Skin epidermis (tissue), 12 donors: ENCODE measurements around the gene HAND2.
A peak's percentile ranks its signal among the peaks of the same experiment; 100 is the strongest.

ENCODE experiments used
- H3K27ac ChIP-seq, 21 experiments: fragments of 200-600 bp; sonication (generic) in 11 of 21; one replicate each; pipeline ENCODE4 v1.5.0; 2020; ENCODE audit warnings: mild to moderate bottlenecking in 3 of 21, inconsistent platforms in 2 of 21, moderate library complexity in 2 of 21
- H3K4me3 ChIP-seq, 7 experiments: fragments of 200-600 bp; sonication (generic) in 2 of 7; one replicate each; pipeline ENCODE4 v1.5.0; 2020; ENCODE audit warnings: inconsistent platforms in 2 of 7, mild to moderate bottlenecking in 2 of 7, moderate library complexity in 1 of 7

HAND2 gene

DNA sequence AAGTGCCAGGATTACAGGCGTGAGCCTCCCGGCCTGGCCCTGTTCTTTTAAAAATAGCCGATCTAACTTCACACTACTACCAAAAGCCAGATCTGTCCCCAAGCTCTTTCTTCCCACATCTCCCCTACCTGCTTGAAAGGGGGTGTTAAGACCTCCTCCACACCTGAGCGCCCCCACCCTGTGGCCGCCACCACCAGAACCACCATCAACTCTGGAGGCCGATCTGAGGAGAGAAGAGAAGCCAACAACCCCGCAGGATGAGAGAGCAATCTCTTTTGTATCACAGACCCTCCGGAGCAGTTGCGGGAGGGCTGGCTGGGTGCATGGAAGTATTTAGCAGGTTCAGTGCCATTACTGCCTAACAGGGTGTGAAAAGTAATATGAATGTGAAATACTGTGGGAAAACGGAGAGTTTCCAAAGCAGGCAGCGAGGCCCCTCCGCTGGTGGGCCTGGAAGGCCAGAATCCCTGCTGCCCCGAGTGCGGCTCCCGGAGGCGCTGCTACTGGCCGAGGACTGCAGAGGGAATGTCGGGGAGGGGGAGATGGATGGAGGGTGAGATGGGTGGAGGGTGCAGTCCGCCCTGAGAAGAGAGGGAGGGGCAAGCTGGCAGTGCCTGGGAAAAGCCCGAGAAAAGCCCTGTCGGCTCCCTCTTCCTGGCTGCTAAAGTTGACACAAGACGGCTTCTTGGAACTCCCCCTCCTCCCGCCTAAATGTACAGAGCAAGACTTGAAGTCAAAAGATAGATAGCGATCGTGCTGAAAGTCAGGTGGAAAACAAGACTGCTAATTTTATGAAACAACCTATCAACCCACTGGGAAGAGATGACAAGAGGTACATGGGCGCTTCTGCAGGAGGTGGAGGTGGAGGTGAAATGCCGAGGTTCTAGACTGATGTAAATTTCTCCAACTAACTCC is 22.3 kb downstream of the HAND2 start:
- no peak overlapping the region for H3K27ac ChIP-seq
- no peak overlapping the region for H3K4me3 ChIP-seq

DNA sequence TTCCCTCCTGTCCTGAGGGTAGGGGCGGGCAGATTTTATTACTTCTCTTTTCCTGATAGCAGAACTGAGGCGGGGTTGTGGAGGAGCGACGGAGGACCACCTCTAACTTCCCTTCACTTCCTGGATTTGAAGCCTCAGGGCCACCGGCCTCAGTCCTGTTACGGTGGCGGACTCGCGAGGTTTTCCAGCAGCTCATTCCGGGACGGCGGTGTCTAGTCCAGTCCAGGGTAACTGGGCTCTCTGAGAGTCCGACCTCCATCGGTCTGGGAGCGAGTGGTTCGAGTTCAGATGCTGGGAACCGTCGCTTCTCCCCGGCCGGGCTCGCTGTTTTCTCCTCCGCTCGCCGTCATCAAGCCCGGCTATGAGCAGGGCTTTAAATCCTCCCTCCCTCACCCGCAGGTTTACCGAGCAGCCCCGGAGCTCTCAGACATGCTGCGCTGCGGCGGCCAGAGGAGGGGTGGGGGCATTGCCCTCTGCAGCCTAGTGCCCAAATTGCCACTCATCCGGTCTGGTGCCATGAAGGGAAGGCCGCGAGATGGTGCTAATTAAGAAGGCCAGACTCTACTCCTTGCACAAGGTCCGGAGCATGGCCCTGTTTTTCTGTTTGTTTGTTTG is 23.3 kb downstream of the HAND2 start:
- peak overlapping the region in 1 of 7 experiments; percentile 12 for H3K4me3 ChIP-seq

DNA sequence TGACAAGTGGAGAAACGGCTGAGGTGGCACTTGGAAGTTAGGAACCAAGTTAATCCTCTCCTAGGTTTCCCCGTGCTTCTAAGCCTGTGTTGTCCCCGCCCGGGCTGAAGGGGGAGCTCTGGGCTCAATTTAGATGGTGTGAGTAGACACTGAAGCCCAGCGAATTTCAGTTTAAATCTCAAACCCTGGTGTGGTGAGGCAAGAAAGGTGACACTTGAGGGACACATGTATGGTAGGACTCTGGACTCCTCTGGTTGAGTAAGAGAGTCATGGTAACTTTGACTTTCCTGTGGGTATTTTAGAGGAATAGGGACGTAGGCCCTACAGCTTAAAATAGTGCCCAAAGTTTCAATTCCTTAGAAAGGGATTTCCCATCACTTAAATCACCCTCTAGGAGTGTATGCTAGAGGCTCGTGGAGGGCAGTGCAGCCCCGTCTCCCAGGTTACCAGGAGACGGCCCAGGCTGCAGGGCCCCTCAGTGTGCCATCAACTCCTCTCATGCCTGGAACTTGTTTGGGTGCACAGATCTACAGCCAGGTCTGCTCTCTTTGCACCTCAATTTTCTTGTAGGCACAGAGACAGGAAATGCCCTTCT is 24.0 kb downstream of the HAND2 start:
- H3K27ac ChIP-seq, result no peak overlapping the region
- no peak overlapping the region for H3K4me3 ChIP-seq

More for the DNA sequence above, 23.3 kb downstream of the HAND2 start:
- no peak overlapping the region for H3K27ac ChIP-seq

DNA sequence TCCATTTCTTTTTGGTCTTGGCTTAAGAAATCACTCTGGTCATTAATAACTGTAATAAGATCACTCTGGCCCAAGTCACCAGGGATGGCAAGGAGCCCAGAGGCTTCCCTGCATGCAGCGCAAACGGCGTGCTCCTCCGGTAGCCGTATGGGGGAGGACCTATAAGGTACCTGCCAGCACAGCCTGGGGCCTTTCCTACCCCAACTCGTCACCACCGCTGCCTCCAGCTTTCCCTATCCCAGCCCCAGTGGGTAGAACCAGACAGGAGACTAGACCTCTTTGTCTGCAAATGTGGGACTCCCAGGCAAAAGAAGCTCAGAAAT is 25.9 kb downstream of the HAND2 start:
- Histone ChIP-seq H3K4me3 (no peak overlapping the region), H3K27ac (no peak overlapping the region)

DNA sequence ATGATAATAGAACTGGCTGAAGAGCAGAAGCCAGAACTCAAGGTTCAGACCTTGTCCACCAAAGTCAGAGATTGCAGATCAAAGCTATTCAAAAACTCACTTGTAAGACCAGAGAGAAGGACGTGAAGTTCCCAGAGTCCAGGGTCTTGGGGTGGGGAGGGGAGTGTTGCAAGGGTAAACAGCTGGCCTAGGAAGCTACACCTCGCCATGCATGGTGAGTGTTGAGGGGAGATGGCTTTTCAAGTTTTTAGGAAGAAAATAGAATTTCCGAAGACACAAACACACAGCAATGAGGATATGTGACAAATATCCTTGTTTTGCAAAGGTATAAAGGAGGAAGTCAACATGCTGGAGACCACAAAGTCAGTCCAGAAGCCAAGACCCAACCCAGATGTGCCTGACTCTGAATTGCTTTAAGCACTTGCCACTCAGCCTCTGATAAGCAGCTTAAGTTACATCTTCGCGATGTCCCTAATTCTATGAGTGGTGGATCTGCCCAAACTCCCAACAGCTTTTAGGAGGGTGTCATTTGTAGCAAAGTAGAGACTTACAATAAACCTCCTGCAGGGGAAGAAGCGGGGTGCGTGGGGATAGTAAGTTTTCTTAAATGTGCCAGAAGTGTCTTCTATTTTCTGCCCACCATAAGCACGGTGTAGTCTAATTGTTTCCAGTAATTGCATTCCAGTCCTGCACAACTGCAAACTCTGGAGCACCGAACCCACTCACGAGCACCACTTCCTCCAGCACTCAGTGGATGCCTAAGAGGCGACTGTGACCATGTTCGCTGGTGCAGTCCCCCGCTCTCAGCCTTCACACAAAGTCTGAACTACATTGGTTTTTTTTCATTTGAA is 26.5 kb downstream of the HAND2 start:
- H3K4me3 ChIP-seq, result no peak overlapping the region
- no peak overlapping the region for H3K27ac ChIP-seq

DNA sequence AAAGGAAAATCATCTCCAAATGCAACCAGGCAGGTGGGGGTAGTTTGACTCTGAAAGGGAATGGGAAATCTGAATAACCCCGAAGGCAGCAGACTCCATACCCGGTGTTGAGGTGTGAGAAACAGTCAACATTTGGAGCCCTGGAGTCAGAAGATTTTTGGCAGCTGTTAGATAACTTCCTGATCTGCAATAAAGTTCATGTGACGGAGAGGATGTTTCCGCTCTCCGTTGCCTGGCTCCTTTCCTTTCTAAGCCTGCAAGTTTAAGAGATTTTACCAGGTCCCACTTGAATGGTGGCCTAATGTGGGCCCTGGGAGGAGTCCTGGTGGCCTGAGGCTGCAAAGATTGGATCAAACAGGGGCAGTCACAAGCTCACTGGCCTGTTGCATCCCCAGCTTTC is 27.7 kb downstream of the HAND2 start:
- Histone ChIP-seq H3K27ac (no peak overlapping the region), H3K4me3 (no peak overlapping the region)

DNA sequence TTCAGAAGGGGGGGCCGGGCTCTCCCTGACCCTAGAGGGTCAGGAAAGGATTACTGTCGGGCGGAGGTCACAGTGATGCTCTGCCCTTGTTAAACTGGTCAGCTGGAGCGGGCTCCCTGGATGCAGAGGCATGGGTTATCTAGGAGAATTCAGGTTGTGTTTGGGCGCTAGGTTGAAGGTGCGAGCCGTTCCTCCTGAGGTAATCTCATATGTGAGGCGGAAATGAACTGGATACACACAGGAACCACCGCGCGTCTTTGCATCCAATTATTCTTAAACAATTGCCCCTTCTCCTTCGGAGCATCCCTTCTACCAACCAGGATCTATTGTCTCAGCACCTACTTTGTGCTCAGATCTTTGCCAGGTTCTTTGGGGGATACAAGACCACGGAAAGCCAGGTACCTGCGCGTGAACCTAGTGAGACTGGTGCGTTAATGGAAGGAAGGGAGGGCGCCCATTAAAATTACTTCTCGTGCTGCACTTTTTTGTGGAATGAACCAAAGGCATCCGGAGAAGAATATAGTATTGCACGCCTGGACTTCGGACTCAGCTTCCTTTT is 28.4 kb downstream of the HAND2 start:
- no peak overlapping the region for H3K27ac ChIP-seq
- H3K4me3 ChIP-seq, result peak overlapping the region in 1 of 7 experiments; percentile 19

DNA sequence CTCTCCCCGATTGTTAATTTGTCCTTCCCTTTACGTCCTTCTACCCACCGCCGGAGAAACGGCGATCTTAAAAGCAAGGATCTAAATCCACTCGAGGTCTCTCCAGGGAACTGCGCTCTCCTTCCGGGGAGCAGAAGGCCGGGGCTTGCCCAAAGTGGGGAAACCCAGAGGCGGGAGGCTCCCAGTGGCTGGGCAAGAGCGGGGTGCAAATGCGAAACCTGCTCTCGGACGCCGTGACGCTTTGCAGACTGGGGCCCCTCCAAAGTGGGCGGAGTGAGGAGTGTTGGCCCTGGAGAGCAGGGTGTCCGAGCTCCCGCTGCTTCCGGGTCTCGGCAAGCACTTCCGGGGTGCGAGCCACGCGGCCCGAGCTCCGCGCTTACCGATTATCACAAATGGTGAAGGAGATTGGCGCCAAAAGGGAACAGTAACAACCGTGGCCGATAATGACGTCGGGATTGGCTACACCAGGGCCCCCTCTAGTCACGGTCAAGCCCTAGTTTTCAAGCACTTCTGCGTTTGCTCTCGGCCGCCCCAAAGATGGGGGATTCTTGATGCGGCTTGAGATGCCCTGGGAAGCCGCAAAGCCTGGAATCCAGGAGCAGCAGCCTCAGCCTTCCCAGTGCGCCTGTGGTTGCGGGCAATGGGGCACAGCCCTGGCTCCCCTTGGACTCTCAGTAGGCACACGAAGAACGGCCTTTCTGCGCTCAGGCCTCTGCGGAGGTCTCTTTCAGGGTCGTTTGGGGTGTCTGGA is 29.0 kb downstream of the HAND2 start:
- Histone ChIP-seq H3K4me3 (peak overlapping the region in 3 of 7 experiments; percentile 8 to 19 (median 13)), H3K27ac (no peak overlapping the region)

DNA sequence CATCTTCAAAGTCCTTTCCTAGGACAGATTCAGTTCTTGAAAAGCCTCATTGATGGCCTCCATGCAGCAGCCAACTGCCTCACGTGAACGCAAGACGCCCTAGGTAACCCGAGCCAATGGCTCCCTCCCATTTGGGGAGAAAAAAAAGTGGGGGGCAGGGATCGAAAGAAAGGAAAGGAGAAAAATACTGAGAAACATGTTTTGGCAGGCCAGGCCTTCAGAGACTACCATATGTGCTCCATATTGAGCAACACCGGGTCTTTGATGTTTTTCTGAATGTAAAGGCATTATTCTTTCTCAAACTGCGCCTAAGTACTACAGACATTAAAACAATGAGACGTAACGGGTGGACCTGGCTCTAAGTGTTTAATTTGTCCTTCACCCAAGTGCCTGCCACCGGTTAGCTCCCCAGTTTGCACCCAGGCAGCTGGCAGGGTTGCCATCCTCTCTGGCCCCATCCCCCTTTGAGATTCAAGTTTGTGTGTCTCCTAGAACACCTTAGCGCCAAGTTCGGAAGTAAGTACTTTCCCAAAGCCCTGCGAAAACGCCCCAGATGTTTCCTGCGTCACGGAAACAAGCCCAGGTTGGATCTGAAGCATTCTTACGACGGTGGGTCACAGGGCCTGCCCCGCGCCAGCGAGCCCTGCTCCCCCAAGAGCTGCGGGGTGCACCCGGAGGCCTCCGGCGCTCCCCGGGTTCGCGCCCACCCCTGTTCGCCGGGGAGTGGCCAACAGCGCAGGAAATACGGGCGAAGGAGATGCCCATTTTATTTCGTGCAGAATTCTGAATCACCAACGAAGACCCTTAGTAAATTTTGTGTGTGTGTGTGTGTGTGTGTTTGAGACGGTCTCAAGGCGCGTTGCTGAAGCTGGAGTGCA is 30.1 kb downstream of the HAND2 start:
- Histone ChIP-seq H3K4me3 (no peak overlapping the region), H3K27ac (no peak overlapping the region)

DNA sequence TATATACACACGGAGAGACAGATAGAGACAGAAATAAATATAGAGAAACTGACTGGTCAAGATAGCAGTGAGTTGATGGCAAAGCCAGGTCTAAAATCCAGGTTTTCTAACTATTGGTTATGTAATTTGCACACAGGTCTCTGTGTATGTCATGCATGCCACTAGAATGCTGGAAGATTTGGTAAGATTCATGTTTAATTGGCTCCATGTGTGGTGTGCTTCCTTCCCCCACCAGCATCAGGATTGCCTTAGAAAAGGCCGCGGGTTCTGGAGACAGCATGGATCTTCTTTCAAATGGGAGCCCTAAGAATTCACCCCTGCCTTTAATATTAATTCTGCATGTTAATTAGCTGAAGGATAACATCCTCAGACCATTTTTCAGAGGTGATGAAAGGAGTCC is 31.3 kb downstream of the HAND2 start:
- H3K4me3 ChIP-seq, result no peak overlapping the region

DNA sequence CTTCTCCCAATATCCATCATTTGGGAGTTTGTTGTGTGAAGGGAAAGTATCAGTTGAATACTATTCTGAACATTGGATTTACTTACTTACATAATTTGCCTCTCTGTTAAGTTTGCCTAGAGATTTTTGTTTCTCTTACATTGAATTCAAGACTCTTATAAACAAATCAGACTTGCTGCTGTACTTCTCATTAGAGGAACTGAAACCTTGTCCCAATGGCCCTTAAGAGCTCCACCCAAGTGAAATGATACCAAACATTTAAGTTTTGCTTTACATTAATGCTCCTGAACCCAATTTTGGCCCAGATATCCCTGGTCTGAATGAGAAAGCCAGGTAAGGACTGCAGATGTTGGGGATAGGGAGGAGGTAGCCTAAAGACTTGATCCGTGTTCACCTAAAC is 32.0 kb downstream of the HAND2 start:
- H3K4me3 ChIP-seq, result no peak overlapping the region
- H3K27ac ChIP-seq, result no peak overlapping the region

More for the DNA sequence above, 31.3 kb downstream of the HAND2 start:
- no peak overlapping the region for H3K27ac ChIP-seq

DNA sequence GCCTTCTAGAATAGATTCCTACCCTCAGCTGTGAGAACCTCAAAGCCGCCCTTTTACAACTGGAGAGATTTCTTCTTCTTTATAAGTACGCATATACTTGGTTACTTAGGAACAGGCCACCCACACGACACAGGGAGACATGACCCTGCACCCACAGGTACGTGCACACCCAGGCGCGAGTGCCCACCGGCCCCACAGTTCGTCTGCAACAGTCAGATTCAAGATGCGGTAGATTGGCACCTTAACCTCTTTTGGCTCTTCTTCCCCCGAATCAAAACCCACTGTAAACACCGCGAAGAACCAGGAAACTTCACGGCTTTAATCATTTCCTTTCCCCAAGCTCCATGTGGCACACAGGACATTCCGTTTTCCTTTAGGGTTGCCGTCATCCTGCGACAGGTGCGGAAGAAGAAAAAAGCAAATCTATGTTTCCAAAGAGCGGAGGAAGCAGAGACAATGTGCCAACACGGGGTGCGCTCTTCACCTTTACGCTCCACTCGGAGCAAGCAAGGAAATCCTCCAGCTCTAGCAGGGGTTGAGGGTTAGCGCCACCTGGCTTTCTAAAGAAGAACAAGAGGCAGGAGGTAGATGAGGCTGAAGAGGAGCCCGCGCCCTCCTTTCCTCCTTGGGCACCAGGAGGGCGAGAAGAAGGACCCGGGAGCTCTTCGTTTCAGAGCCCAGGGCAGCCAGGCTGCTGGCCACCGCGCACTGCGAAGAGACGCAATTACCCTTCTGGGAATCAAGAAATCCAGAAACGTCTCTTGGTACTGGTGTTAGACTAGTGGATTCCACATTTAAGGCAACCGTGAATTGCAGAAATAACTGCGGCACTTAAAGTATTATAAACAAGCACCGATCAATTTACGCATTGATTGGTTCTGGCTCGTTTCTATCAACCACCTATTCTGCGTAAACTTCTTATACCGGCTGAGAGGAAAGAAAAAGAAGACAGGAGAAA is 35.7 kb downstream of the HAND2 start:
- H3K27ac ChIP-seq, result no peak overlapping the region
- H3K4me3 ChIP-seq, result peak overlapping the region in 5 of 7 experiments; percentile 1 to 23 (median 16)

DNA sequence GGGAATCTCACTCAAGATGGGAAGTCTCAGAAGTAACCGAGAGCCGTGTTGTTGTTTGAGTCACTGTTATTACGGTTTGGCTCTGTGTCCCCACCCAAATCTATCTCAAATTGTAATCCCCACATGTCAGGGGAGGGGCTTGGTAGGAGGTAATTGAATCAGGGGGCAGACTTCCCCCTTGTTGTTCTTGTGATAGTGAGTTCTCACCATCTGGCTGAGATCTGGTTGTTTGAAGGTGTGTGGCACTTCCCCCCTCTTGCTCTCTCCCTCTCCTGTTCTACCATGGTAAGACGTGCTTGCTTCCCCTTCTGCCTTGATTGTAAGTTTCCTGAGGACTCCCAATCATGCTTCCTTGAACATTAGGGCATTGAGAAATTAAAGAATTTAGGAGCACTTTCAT is 37.0 kb downstream of the HAND2 start:
- H3K27ac ChIP-seq, result no peak overlapping the region
- H3K4me3 ChIP-seq, result no peak overlapping the region

DNA sequence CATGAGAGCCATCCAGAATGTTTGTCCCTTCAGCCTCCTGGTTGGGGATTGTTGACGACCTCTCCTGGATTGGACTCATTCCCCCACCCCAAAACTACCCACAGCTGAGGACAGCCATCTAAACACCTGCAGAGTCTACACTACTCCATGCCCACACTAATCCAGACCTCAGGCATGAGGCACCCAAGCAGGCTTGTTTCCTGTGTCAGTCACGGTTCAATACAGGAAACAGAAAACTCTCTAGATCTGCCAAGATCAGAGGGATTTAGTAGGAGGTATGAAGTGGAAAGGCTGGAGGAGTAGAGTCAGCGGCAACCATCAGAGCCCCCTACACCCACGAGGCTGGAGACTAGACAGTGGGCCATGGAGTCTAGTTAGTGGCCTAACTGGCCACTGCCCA is 37.7 kb downstream of the HAND2 start:
- H3K27ac ChIP-seq, result no peak overlapping the region

DNA sequence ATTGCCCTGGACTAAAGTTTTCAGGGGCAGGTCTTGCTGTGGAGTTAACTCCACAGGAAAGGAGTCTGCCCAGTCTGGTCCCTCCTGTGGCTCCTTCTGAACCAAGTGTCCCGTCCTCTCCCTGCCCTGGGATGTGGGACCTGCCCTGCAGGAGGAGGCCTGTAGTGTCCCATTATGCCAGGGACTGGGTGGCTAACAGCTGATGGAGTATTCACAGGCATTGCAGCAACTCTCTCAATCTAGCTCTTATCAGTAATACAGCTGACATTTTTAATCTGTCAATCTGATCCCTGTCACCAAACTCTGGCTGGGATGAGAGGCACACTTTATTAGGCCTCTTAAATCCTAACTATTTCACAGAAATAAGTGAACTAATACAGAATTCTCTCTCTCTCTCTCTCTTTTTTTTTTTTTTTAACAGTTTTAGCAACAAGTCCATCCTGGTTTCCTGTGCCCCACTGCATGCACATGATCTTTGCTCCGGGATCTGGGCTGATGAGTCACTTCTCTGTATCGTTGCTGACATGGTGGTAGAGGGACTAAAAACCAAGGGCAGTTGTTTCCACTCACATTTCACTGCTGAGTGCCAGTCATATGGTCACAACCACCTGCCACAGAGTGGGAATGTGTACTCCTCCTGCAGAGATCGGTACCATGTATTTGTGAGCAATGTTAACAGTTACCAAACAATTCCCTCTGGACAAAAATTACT is 39.1 kb downstream of the HAND2 start:
- peak overlapping the region in 6 of 21 experiments; percentile 23 to 75 (median 45) for H3K27ac ChIP-seq
- H3K4me3 ChIP-seq, result no peak overlapping the region

More for the DNA sequence above, 37.7 kb downstream of the HAND2 start:
- H3K4me3 ChIP-seq, result no peak overlapping the region

DNA sequence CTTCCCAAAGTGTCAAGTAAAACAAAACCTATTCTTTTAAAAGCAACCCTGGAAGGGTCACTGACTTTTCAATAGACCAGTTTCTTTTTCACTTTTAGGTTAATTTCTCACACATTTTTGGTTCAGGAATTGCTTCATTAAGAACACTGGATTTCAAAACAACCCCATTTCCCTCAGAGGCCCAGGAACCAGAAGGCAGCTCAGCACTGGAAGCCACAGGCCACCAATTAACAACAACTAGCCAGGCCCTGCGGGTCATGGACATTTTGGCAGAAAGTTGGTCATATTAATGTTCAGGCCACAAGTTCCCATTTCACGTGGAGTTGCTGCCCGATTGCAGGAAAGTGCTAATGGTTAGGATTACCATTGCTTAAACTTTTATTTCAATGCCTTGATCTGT is 39.8 kb downstream of the HAND2 start:
- Histone ChIP-seq H3K27ac (peak overlapping the region in 5 of 21 experiments; percentile 23 to 75 (median 39)), H3K4me3 (no peak overlapping the region)
